Measurements from ENCODE around the gene PHACTR3.

PHACTR3 gene

DNA sequence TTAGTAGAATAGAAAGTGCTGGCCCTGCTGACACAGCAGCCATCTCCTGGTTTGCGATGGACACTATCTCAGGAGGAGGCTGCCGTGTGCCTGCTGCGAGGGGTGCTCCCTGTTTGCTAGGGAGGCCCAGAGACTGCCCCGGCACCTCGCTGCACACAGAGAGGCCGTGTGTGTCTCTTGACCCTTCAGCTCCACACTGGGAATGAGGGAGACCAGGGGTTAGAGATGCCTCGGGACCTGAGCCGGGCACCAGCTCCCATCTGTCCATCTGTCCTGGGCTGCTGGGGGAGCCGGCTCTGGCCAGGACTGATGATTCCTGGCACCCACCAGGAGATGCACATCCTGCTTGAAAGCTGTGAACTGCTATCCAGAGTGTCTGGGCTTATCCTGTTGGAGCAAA lies 18.2 kb downstream of the PHACTR3 start:
- no peak for DNase-seq

DNA sequence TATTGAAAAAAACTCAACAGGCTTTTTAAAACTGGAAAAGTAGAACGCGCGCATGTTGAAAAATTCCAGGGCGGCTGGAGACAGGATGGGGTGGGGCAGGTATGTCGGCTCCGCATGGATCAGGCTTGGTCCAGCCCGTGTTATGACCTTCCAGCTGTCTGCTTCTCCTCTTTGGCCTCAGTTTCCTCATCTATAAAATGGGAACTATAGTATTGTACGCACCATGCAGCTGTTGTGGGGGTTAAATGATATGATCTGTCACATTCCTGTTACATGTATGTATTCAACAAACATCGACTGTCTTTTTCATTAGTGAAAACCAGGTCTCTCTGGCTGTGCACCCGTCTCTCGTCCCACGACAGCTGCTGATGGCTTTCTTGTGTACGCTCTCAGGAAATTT lies 18.8 kb downstream of the PHACTR3 start:
- no peak for DNase-seq

DNA sequence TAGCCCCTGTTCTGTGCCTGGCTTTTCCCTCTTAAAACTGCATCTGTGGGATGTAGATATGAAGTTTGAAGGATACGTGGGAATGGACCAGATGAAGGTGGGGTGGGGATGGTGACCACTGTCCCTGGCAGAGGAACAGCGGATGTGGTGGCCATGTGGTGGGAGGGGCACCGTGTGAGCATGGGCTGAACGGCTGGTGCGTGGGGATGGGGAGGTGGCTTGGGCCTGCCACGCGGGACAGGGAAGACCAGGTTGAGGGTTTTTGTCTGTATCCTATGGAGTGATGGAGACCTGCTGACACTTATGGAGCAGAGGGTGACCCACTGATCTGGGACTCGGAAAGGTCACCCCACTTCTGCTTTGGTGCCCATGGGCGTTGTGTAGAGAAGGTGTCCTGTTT lies 19.2 kb downstream of the PHACTR3 start:
- DNase-seq: no peak

DNA sequence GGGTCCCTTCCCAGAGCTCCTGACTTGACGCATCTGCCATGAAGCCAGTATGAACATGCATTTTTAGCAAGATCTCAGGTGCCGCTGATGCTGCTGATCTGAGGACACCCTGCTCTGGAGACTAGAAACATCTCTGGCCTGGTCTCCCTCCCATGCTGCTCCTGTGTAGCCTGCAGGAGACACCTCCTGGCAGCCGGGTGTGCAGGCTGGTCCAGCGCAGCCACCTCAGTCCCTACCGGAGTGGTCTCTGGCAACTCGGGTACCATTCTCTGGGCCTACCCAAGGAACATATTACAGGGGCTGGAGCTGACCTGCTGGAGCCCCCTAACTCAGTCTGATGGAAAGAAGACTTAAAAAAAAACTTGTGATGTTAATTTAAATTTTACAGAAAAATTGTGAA lies 20.1 kb downstream of the PHACTR3 start:
- DNase-seq: no peak

DNA sequence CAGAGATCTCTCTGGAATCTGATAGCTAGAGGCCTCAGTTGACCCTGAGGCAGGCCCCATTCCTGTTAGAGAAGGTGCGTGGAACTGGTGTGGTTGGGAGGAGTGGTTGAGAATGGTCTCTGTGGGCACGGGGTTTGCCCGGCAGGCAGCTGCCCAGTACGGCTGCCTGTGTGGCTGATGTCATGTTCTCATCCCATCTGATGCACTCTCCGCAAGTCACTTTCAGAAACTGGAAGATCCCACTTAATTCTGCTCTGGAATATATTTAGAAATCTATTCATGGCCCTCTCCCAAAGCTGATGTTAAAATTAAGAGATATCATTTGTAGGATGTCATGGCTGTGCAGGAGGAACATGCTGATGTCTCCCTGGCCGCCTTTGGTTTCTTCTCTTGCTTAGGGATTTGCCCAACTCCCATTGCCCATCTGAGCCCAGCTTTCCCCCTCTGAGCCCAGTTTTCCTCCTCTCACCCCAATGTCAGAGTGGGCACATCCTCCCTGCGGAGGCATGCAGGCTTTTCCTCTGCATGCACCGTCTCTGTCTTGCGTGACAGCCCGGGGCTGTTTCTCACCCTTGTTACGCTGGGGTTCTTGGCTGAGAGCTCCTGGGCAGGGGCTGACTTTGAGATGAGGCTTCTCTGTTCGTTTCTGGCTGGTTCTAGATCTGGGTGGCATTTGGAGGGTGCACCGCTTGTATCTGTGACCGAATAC lies 21.0 kb downstream of the PHACTR3 start:
- DNase-seq: no peak

DNA sequence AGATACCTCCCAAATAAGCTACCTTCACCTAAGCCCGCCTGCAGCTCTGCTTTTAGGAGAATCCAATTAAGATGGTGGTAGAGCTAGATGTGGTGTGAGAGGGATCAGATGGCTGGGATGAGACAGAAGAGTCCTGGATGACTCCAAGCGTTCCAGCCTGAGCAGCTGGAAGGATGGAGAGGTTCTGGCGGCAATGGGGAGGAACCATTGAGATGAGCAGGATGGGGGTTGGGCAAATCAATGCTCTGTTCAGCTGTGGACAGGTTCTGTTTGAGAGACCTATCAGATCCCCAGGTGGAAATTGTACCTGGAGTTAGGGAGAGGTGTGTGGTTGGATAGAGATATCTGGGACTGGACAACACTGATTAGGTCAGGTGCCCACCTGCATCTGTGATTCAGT lies 23.0 kb downstream of the PHACTR3 start:
- DNase-seq: no peak

DNA sequence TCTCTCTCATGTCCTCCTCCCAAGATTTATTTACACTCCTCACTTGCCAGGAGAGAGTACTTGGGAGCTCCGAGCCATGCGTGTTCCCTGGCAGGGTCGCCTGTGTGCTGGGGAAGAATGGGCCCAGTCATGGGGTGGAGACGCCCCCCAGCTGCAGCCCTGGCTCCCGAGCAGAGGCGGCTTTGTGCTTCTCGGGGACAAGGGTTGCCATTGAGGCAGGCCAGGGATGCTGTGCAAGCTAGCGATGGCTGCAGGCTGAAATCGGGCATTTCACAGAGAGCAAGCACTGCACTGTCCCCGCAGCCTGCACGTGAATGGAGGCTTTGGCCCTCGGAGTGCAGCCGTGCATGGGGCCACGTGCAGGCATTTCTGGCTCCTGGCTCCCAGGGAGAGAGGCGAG lies 23.8 kb downstream of the PHACTR3 start:
- no peak for DNase-seq

DNA sequence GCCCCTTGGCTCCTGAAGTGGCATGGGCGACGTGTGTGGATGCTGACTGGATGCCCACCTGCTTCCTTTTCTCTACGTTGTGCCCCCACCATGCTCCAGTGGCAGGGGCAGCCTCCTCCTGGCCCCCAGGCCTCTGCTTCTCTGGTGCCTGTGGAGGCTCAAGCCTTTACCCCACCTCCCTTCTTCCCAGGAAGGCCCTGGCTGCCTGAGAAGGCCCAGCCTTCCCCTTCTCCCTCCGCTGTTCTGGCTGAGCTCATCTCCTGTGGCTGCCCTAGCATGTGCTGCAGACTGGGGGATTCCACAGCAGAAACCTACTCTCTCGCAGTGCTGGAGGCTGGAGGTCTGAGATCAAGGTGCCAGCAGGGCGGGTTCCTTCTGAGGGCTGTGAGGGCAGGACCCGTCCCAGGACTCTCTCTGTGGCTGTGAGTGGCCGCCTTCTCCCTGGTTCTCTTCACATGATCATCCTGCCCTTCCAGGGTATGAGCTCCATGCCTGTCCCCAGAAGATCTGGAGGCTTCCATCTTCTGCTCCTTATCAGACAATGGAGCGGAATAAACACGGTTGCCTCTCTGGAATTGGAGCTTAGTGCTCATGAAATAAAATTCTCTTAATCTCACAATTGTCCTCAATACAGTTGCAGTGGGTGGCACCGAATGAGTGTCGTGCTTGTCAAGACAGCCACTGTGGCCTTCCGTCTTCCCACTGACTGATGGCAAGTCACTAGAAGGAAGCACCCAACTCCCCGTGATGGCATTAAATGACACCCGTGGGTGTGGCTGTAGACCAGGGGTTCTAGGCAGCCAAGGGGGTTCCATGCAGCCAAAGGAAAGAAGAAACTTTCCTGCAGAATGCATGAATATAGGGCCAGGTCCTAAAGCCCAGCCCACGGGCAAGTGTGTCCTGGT lies 25.1 kb downstream of the PHACTR3 start:
- DNase-seq: no peak

DNA sequence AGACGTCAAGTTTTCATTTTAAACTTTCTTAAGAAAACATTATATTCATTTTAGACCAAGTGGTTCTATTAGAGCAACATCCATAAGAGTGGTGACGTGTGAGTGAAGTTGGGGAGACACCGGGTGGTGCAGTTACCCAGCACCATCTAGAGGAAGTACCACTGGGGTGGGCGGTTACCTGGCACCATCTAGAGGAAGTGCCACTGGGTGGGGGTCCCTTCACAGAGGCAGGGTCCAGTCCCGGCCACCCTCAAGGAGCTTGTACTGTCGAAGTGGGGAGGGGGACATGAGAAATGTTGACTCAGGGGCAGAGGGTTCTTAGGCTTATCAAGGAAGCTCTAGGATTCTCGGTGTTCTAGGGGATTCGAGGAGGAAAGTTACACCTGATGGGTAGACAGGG lies 26.2 kb downstream of the PHACTR3 start:
- no peak for DNase-seq

DNA sequence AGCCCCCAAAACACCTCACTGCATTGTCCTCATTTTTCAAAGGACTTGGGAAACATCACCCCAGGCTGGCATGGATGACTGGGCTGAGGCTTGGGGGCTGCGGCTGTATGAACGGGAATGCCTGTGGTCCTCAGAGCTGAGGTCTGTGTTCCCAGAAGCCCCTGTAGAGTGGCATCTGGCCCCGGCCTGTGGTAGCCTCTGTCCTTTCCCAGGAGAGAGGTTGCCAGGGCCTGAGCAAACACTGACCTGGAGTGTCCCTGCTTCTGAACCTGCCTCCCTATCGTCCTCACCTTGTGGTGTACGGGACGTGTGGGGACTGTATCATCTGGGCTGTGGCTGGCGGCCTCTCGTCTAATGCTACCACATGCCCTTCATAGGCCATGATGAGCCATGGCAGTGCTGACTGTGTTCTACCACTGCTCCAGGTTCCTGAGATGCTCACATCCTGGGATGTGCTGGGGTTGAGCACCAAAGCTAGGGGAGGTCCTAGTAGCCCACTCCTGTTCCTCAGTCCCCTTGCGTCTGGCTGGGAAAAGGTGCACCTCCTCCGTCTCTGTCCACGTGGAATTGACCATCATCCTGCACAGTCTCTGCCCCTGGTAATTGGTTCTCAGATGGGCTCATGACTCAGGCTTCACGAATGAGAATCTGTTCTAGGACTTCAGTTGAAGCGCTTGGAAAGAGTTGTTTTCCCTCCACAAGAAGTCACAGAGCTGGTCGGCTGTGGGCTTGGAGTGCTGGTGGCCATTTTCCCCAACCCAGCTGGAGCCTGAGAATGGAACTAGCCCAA lies 27.6 kb downstream of the PHACTR3 start:
- no peak for DNase-seq

DNA sequence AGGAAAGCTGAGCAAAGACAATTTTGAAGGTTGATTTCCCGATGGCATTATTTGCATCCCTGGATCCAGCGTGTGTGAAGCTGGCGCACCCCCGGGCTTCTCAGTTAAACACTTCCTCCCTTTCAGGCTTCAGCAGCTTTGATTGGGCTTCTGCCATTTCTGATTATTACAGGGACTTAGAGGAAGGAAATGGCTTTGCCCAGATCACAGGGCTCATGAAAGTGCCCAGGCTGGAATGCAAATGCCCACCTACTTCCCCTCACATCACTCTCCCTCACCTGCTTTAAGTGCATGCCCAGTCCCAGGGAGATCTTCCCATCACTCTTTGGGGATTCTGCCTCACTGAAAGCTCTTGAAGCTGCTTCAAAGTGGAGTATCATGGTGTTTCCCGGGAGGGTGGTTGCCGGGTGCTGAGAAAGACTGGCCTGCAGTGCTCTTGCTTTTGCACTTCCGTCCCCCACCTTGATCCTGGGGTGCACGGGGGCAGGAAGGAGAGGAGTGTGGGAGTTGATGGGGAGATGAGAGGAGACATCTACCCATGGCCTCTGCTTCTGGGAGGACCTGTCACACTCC lies 28.3 kb downstream of the PHACTR3 start:
- no peak for DNase-seq

DNA sequence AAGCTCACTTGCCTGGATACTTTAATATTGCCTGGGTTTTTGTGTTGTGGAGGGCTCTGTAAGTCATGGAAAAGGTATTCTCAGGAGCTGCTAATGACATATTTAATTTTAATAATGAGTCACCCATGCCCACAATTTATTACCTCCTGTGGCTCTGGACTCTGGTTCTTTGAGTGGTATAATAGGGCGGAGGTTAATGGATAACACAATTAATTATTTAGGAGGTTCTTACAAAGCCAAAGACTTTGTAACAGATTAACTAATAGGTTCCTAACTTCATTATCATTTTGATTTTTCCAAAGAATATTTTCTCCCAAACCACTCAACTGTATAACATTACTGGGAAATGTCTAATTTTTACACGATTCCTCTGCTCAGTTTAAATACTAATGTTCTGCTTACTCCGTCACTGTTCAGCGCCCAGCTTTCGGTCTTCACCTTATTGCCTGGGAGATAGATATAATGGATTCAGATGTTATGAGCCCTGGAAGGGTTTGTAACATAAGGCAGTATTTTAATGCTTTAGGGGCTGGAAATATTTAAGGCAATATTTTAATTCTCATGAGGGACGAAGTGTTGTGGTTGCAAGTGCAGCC lies 29.4 kb downstream of the PHACTR3 start:
- DNase-seq: no peak

DNA sequence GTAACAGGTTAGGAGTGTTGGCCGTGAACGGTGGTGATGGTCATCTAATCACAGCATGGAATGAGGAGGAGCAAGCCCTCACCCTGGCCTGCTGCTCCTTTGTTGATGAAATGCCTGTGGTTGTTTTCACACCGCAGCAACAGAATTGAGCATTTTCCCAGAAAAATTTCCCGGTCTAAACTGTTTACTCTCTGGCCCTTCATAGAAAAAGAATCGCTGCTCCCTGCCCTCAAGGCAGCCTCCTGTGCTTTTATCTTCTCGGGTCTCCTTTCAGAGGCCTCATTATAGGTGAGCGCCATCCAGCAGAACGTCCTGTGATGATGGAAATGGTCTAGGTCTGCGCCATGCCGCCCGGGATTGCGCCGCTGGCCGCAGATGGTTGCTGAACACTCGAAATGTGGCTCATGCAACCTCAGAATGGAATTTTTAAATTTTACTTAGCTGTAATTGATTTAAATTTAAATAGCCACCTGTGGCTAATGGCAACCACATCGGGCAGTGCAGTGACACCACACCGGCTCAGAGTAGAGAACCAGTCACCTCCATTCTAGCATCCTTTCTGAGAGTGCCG lies 30.2 kb downstream of the PHACTR3 start:
- DNase-seq: no peak

DNA sequence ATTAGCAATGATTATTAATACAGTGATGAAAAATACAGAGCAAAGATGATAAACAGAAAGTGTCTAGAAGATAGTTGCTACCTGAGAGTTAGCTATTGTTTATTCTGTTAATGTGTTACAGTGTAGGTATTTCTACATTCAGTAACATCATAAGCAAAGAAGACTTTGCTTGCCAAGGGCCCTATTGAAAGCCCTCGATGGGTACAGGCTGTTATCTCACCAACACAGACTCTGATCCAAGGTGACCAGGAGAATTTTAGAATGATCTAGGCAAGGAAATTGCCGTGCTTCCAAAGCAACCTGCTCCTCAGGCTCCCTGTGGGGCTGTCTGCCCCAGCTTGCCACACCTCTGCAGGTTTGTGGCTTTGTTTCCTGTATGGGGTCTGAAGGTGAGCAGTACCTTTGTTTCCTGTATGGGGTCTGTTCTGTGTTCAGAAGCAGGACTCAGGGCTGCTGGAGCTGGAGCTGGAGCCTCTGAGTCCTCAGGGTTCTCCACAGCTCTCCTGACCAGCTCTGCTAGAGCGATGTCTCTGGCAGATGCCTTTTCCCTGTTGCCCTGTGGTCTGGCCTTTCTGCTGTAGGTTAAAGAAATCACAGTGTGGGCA lies 32.5 kb downstream of the PHACTR3 start:
- DNase-seq: no peak

DNA sequence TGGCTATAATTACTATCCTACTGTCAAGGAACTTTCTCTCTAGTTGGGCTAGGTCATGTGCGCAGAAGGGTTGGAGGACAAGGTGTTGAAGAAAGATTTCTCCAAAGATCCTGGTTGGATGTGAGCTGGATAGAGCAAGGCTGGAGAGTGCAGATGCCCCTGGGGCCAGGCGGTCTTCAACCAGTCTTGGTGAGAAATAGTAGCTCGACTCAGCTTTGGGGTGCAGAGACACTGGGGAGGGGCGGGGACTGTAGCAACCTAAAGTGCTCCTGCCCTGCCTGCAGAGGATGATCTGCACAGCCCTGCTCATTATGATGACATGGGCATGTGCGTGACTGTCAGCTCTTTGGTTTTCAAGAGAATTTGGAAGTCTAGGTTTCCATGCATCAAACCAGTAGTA lies 35.9 kb downstream of the PHACTR3 start:
- DNase-seq: no peak

DNA sequence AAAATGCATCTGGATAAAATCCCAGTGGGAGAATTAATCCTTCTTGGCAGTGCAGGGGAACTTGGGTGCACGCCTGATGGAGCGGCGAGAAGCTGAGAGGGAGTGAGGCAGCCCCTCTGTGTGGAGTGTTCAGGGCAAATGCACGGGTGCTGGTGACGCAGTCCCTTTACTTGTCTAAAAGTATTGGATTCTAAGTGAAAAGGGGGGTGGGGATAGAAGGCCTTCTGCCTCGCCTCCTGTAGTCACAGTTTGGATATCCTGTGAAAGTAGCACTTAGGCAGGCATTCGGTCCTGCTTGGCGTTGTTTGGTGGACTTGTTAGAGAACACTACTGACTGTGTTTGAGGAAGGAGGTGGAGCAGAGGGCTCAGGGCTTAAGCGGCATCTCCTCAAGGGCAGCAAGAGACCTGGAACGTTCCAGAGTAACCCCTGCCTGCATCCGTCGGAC lies 39.3 kb downstream of the PHACTR3 start:
- no peak for DNase-seq

DNA sequence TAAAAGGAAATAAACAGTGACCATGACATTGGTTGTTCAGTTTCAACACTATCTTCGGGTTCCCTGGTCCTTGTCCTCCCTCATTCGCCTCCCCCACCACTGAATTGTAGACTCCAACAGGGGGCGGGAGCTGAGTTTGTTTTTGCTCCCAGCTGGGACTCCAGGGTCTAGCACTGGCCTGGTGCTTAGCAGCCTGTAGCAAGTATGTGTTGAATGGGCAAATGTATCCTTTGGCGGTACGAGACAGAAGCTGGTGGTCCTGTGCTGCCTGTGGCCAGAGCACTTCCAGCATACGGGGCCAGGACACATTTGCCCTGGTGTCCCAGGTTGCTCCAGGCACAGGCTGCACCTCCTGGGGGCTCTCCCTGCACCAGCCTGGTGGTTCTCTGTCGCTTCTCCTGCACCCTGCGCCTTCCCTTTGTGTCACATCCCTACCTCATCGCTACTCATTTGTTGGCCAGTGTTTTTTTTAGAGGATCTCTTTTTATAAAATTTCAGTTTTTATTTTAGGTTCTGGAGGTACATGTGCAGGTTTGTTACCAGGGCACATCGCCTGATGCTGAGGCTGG lies 40.1 kb downstream of the PHACTR3 start:
- DNase-seq: no peak

DNA sequence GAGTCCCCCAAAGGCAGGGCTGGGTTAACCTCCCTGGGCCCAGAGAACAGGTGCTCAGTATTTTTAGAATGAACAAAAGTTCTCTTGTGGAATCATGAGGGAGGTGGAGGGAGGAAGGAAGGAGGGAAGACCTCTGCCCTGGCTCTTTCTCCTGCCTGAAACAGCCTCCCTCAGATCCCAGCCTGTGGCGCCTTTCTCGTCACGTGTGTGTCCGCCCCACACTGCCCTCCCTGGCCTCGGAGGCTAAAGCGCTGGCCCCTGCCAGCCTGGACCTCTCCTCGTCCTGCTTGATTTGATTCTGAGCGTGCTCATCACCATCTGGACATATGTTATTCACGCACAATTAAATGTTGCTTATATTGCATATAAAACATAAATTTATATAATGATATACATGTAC lies 40.9 kb downstream of the PHACTR3 start:
- DNase-seq: no peak

DNA sequence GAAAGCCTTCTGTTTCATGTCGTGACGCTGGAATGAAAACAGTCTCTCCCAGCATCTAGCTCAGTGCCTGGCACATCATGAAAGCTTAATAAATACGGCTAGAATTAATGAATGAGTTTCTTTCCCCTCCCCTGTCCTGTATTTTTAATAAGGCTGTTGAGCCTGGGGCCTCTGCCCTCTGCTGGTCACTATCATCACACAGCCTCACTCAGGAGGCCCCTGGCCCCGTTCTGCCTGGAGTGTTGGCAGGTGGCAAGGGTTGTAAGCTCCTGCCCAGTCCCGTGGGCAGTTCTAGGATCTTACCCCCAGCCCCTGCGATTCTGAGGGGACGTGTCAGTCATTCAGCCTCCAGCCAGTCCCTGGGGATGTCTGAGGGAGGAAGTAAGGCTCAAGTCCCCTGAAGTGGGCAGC lies 41.4 kb downstream of the PHACTR3 start:
- no peak for DNase-seq

DNA sequence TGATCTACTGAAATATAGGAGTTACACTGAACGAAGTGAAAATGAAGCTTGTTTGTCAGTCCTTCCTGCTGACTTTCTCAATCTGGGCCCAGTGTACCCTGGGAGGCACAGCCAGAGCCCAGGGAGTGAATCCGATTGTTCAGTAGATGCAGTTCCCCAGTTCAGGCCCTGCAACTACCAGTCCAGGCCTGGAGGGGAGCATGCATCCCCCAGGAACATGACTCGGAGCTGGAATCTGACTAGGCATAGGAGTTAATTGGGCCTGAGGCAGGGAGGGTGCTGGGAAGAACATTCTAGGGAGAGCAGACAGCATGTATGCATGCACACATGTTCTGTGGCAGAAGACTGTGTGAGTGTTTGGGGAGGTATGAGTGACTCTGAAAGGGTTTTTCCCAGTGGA lies 42.1 kb downstream of the PHACTR3 start:
- DNase-seq: no peak

DNA sequence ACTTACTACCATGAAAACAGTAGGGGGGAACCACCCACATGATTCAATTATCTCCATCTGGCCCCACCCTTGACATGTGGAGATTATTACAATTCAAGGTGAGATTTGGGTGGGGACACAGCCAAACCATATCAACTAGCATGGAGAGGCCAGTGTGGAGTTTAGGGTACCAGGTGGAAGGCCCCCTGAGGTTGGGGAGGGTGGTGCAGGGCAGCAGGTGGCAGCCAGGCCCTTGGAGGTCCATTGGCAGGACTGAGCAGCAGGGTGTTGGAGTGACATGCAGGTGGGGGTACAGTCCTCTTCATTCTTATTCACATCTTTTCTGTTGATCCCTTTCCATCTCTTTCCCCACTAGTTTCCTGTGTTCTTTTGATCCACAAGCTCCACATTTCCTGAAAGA lies 42.9 kb downstream of the PHACTR3 start:
- no peak for DNase-seq

Measured in stimulated activated CD4-positive, alpha-beta T cell treated with anti-CD3 and anti-CD28 coated beads, Interleukin-1b, Interleukin-23, amount 100 ng/mL, for 48 hours (primary cell).